Bronchial epithelial cell (primary cell): Measurements from ENCODE around the gene ODF4. TPM values are rescaled to one million over a fixed set of nuclear protein-coding genes. Genes with fewer than 3 reads are reported as not detected.
A peak's percentile ranks its signal among the peaks of the same experiment; 100 is the strongest.
"Not testable (repeated sequence)": the region's sequence is repeated elsewhere in the genome, so short reads cannot be mapped to it uniquely, and the experiment has no call there.

ENCODE experiments used
- DNase-seq: peaks from one replicate; pipeline ENCODE4 v3.0.0-alpha.2; 2010; ENCODE audit warnings: low read depth
- FAIRE-seq: peaks from 2 replicates; lab custom pipeline; 2011; peaks lifted over from hg19 to GRCh38; lab: Jason Lieb, UNC
- H3K27me3 ChIP-seq: 2 replicates; pipeline ENCODE4 v1.5.1; 2011; ENCODE audit warnings: low read length; ENCODE audit not compliant: control insufficient read depth, insufficient read depth
- H3K36me3 ChIP-seq: 2 replicates; pipeline ENCODE4 v1.5.1; 2011; ENCODE audit warnings: low read length; ENCODE audit not compliant: control insufficient read depth, insufficient read depth
- H3K4me3 ChIP-seq: 2 replicates; pipeline ENCODE4 v1.5.1; 2011; ENCODE audit warnings: mild to moderate bottlenecking, low read depth, low read length, control low read depth
- CTCF ChIP-seq: IDR thresholded peaks from 2 replicates; pipeline ENCODE4 v1.5.1; 2011; ENCODE audit warnings: mild to moderate bottlenecking, moderate library complexity, low read length, control low read depth, inconsistent platforms; ENCODE audit not compliant: insufficient read depth, severe bottlenecking
- total RNA-seq: library from RNA; depleted of rRNA; stranded (reverse); fragments of >200 nt; gene quantifications from 2 replicates; pipeline ENCODE4 v1.2.1, GENCODE V29; 2014

Gene ODF4
- total RNA-seq, 1 donor from 2014 or later = not detected

- no peak for FAIRE-seq
- no peaks in the 10 kb centered on the region for H3K27me3 ChIP-seq
- peaks cover 13% of the 10 kb centered on the region for H3K36me3 ChIP-seq
- DNase-seq = peak; percentile 44
- peak overlapping the region; percentile 67 for H3K4me3 ChIP-seq
- TF ChIP-seq CTCF = no peak
Measured at GRCh38 chr17:8375738-8376259, 36.2 kb downstream of the ODF4 start.

GRCh38 chr17:8376271-8377067 lies 36.8 kb downstream of the ODF4 start, which contains the start of gene KRABD2:
Gene KRABD2, minus strand, starts transcription at chr17:8376704.
- peak; percentile 72 for DNase-seq
- FAIRE-seq = no peak
- peaks cover 17% of the 10 kb centered on the region for H3K36me3 ChIP-seq
- no peaks in the 10 kb centered on the region for H3K27me3 ChIP-seq
- peak within 1 kb of the TSS; percentile 67 for H3K4me3 ChIP-seq
- TF ChIP-seq CTCF = peak; percentile 86

GRCh38 chr17:8377422-8377821 lies 37.8 kb downstream of the ODF4 start:
- DNase-seq (no peak), FAIRE-seq (no peak)
- H3K27me3 ChIP-seq = no peaks in the 10 kb centered on the region
- H3K4me3 ChIP-seq = no peak overlapping the region
- no peak for TF ChIP-seq CTCF
- H3K36me3 ChIP-seq = peaks cover 17% of the 10 kb centered on the region

- not testable (repeated sequence) for H3K4me3 ChIP-seq, H3K27me3 ChIP-seq, FAIRE-seq, DNase-seq
- H3K36me3 ChIP-seq = peaks cover 17% of the 10 kb centered on the region
Measured at GRCh38 chr17:8378117-8378516, 38.5 kb downstream of the ODF4 start.

- Histone ChIP-seq H3K36me3 (peaks cover 17% of the 10 kb centered on the region), H3K4me3 (no peak overlapping the region), H3K27me3 (no peaks in the 10 kb centered on the region)
- no peak for TF ChIP-seq CTCF
- FAIRE-seq (no peak), DNase-seq (no peak)
Measured at GRCh38 chr17:8380049-8380448, 40.4 kb downstream of the ODF4 start.

- TF ChIP-seq CTCF = no peak
- Histone ChIP-seq H3K27me3 (no peaks in the 10 kb centered on the region), H3K4me3 (peak overlapping the region; percentile 55), H3K36me3 (peaks cover 17% of the 10 kb centered on the region)
- DNase-seq = peak; percentile 13
- no peak for FAIRE-seq
Measured at GRCh38 chr17:8382052-8382879, 42.6 kb downstream of the ODF4 start.
